GM10266 (cell line): ENCODE data around the gene AURKAIP1.

ENCODE experiments used
- DNase-seq: peaks from one replicate; pipeline ENCODE4 v3.0.0; 2012; ENCODE audit errors: extremely low spot score
- CTCF ChIP-seq: IDR thresholded peaks from 2 replicates; pipeline ENCODE4 v1.5.1; 2012; ENCODE audit warnings: mild to moderate bottlenecking, low read depth; ENCODE audit not compliant: control insufficient read depth, insufficient read depth; ENCODE audit errors: missing control alignments

The AURKAIP1 gene

GRCh38 chr1:1336446-1336845 is 38.6 kb downstream of the AURKAIP1 start:
- DNase-seq, result no peak

GRCh38 chr1:1335792-1336248 is 39.2 kb downstream of the AURKAIP1 start:
- no peak for DNase-seq
- TF ChIP-seq CTCF, result no peak

More at GRCh38 chr1:1336446-1336845, 38.6 kb downstream of the AURKAIP1 start:
- TF ChIP-seq CTCF, result no peak

- DNase-seq, result no peak
- no peak for TF ChIP-seq CTCF
Measured at GRCh38 chr1:1335283-1335682, 39.7 kb downstream of the AURKAIP1 start.

- TF ChIP-seq CTCF, result no peak
- no peak for DNase-seq
Measured at GRCh38 chr1:1334835-1335234, 40.2 kb downstream of the AURKAIP1 start.

GRCh38 chr1:1333551-1334241 is 41.3 kb downstream of the AURKAIP1 start:
- no peak for TF ChIP-seq CTCF
- DNase-seq, result no peak

GRCh38 chr1:1332774-1333480 is 42.1 kb downstream of the AURKAIP1 start:
- TF ChIP-seq CTCF, result no peak
- no peak for DNase-seq

GRCh38 chr1:1332031-1332755 is 42.8 kb downstream of the AURKAIP1 start:
- no peak for TF ChIP-seq CTCF
- no peak for DNase-seq
